Measurements from ENCODE around the gene TMEM138. TPM values are rescaled to one million over a fixed set of nuclear protein-coding genes. Genes with fewer than 3 reads are reported as not detected.

The TMEM138 gene
- total and polyA plus RNA-seq, 12 donors, result 14.4 to 35.3 (median 17.8) TPM

DNA sequence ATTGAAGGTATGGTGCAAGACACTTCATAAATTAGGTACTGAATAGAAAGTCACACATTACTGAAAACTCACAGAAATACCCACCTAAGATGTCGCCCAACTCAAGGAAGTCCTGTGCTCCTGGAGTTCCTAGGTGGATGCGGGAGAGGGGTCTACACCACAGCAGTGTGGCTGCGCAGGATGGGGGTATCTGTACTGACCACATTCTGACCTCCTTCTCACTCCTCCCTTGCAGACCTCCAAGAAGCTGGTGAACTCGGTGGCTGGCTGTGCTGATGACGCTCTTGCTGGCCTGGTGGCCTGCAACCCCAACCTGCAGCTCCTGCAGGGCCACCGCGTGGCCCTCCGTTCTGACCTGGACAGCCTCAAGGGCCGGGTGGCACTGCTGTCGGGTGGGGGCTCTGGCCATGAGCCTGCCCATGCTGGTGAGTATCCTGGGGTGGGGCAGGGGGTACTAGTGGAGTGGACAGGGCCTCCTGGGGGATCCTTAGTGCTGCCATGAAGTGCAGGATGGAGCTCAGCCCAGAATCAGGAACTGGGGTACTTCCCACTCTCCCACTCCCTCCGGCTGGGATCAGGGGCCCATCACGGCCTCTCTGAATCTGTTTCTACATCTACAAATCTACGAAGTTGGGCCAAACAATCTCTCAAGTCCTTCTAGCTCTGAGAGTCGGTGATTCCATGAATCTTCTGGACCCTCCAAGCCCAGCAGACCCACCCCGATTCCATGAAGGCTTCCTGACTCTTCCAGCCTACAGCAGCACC, 24.3 kb upstream of the TMEM138 start:
- ATAC-seq (no peak), DNase-seq (no peak)
- H3K27me3 ChIP-seq, result no peaks in the 10 kb centered on the region
- WGBS, 2 donors, result 91 to 93% methylated on average over 15 of the region's 15 CpGs
- H3K4me3 ChIP-seq, result no peak overlapping the region
- peaks cover 0 to 31% (median 0%) of the 10 kb centered on the region in 9 donors for H3K36me3 ChIP-seq
- intact Hi-C loops (cut with DNase I), result loop anchor here in 6 of 10 donors (2.0 to 10.0 kb wide), 4 partner anchors 25 to 97 kb away; partner anchors contain the start of genes SDHAF2 (in 1 of the 6) and TMEM138 (in 1 of the 6)
- TF ChIP-seq, protein P1, sequence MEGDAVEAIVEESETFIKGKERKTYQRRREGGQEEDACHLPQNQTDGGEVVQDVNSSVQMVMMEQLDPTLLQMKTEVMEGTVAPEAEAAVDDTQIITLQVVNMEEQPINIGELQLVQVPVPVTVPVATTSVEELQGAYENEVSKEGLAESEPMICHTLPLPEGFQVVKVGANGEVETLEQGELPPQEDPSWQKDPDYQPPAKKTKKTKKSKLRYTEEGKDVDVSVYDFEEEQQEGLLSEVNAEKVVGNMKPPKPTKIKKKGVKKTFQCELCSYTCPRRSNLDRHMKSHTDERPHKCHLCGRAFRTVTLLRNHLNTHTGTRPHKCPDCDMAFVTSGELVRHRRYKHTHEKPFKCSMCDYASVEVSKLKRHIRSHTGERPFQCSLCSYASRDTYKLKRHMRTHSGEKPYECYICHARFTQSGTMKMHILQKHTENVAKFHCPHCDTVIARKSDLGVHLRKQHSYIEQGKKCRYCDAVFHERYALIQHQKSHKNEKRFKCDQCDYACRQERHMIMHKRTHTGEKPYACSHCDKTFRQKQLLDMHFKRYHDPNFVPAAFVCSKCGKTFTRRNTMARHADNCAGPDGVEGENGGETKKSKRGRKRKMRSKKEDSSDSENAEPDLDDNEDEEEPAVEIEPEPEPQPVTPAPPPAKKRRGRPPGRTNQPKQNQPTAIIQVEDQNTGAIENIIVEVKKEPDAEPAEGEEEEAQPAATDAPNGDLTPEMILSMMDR (IDR thresholded peaks at IDR 0.05), result no peak
- no peak overlapping the region for H3K27ac ChIP-seq
- peaks cover 0 to 25% (median 16%) of the 10 kb centered on the region in 9 donors for H3K4me1 ChIP-seq
- no peaks in the 10 kb centered on the region for H3K9me3 ChIP-seq

DNA sequence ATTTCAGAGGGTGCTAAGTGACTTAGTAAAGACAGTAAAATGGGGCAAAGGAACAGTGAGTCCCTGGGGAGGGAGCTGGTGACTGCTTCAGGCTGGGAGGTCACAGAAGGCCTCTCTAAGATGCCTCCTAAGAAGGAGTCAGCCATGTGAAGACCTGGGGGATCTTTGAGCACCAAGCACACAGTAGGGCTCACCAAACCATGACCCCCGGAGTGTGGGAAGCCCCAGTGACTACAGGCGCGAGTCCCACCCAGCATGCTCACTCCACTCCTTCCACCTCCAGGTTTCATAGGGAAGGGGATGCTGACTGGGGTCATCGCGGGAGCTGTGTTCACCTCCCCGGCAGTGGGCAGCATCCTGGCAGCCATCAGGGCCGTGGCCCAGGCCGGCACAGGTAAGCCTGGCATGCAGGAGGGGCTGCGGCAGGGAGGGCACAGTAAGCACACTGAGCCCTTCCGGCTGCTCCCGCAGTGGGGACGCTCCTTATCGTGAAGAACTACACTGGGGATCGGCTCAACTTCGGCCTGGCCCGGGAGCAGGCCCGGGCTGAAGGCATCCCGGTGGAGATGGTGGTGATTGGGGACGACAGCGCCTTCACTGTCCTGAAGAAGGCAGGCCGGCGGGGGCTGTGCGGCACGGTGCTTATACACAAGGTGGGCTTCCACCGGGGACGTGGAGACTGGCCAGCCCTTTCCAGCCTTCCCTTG, 23.2 kb upstream of the TMEM138 start:
- TF ChIP-seq, protein P1 (IDR thresholded peaks at IDR 0.05), result no peak
- no peak for DNase-seq
- Histone ChIP-seq H3K36me3 (peaks cover 0 to 41% (median 0%) of the 10 kb centered on the region in 9 donors), H3K4me1 (peaks cover 0 to 17% (median 10%) of the 10 kb centered on the region in 9 donors), H3K27me3 (no peaks in the 10 kb centered on the region), H3K4me3 (no peak overlapping the region), H3K27ac (no peak overlapping the region), H3K9me3 (no peaks in the 10 kb centered on the region)
- intact Hi-C loops (cut with DNase I), result loop anchor here in 2 of 10 donors (2.0 to 10.0 kb wide), 3 partner anchors 46 to 96 kb away; partner anchors contain the start of gene SDHAF2 (in 1 of the 2)
- WGBS, 2 donors, result 91 to 92% methylated on average over 26 of the region's 26 CpGs
- no peak for ATAC-seq

- 91 to 96% methylated on average over 4 of the region's 4 CpGs for WGBS, 2 donors
- peaks cover 0 to 44% (median 0%) of the 10 kb centered on the region in 9 donors for H3K36me3 ChIP-seq
- H3K9me3 ChIP-seq, result no peaks in the 10 kb centered on the region
- no peak overlapping the region for H3K27ac ChIP-seq
- ATAC-seq (no peak), DNase-seq (no peak)
- H3K27me3 ChIP-seq, result no peaks in the 10 kb centered on the region
- peaks cover 0 to 14% (median 8%) of the 10 kb centered on the region in 9 donors for H3K4me1 ChIP-seq
- H3K4me3 ChIP-seq, result no peak overlapping the region
- intact Hi-C loops (cut with DNase I), result loop anchor here in 2 of 10 donors (2.0 to 10.0 kb wide), 3 partner anchors 45 to 95 kb away; partner anchors contain the start of gene SDHAF2 (in 1 of the 2)
- TF ChIP-seq, protein P1 (IDR thresholded peaks at IDR 0.05), result no peak
These were observed 22.7 kb upstream of the TMEM138 start for GRCh38 chr11:61339490-61339878.

DNA sequence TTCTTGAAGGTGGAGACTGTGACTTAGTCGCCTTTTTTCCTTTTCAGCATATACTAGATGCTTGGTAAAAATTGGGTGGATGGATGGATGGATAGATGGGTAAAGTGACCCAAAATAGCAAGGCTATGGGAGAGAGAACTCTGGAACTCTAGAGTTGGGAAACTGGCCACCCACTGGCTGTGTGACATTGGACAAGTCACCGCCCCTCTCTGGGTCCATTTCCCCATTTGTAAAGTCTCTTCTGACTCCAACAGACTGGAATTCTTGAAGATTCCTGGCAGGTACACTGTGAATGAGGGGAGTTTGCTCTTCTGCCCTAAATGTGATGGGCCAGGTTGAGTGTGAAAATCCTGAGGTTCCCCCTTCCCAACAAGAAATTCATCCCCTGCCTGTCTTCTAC, 21.2 kb upstream of the TMEM138 start:
- TF ChIP-seq, protein P1 (IDR thresholded peaks at IDR 0.05), result no peak
- no peak overlapping the region for H3K27ac ChIP-seq
- no peak for DNase-seq
- no peak for ATAC-seq
- intact Hi-C loops (cut with DNase I), result no loop called here
- H3K36me3 ChIP-seq, result peaks cover 0 to 58% (median 0%) of the 10 kb centered on the region in 9 donors
- no peaks in the 10 kb centered on the region for H3K27me3 ChIP-seq
- WGBS, 2 donors, result 96 to 97% methylated on average over 2 of the region's 2 CpGs
- no peak overlapping the region for H3K4me3 ChIP-seq
- no peaks in the 10 kb centered on the region for H3K9me3 ChIP-seq
- peaks cover 0 to 7% (median 6%) of the 10 kb centered on the region in 9 donors for H3K4me1 ChIP-seq

All from heart right ventricle (tissue), 16 donors.